ENCODE measurements around the gene GHRHR. TPM values are rescaled to one million over a fixed set of nuclear protein-coding genes. Genes with fewer than 3 reads are reported as not detected.

The GHRHR gene
- total and polyA plus RNA-seq, 2 of the 4 experiments (the other 2 are of a cell fraction) = not detected

GRCh38 chr7:31007634-31008033 lies 43.9 kb downstream of the GHRHR start:
- Histone ChIP-seq H4K5ac (ENCODE audit: low read depth, low read length) (no peak overlapping the region), H3K4me2 (ENCODE audit: low read depth, low read length) (no peak overlapping the region)
- no peak for ATAC-seq (ENCODE audit: low read depth)

More at GRCh38 chr7:31007634-31008033, 43.9 kb downstream of the GHRHR start:
- TF ChIP-seq CEBPB (IDR thresholded peaks at IDR 0.05; ENCODE audit: low read depth, low read length) (no peak), USF2 (IDR thresholded peaks at IDR 0.05; ENCODE audit: low read depth, low read length) (no peak), BHLHE40 (IDR thresholded peaks at IDR 0.05; ENCODE audit: low read depth, low read length) (no peak), FOS (IDR thresholded peaks at IDR 0.05; ENCODE audit: low read depth, low read length) (no peak), RAD21 (IDR thresholded peaks at IDR 0.05; ENCODE audit: low read length) (no peak), POLR2A (IDR thresholded peaks at IDR 0.05; ENCODE audit: low read depth, low read length) (no peak), CHD1 (IDR thresholded peaks at IDR 0.05; ENCODE audit: low read depth, low read length) (no peak)
- H2BK15ac ChIP-seq (ENCODE audit: low read depth, low read length) = no peak overlapping the region
- H3K27me3 ChIP-seq (ENCODE audit: control insufficient read depth, insufficient read depth, low read length) = peaks cover 19% of the 10 kb centered on the region
- DNase-seq = no peak
- H3K9ac ChIP-seq (ENCODE audit: low read depth, low read length) = no peak overlapping the region
- H3K4me1 ChIP-seq (ENCODE audit: control insufficient read depth, insufficient read depth, low read length) = no peaks in the 10 kb centered on the region
- BruUV-seq (replicated peaks) = no TSS peak
- H4K91ac ChIP-seq (ENCODE audit: insufficient read depth, low read depth, low read length) = no peak overlapping the region
- H3K56ac ChIP-seq (ENCODE audit: extremely low read depth, insufficient read depth, low read length) = no peak overlapping the region
- H2AK9ac ChIP-seq (replicated peaks; ENCODE audit: low read depth, low read length, poor library complexity) = no peak overlapping the region
- intact Hi-C loops (cut with micrococcal nuclease) (no loop called here), in situ Hi-C loops (cut with MboI; ENCODE audit: low sequenced_read_pairs) (no loop called here), dilution Hi-C loops (cut with HindIII; ENCODE audit: low sequenced_read_pairs, unreplicated experiment) (no loop called here)
- H4K20me1 ChIP-seq (ENCODE audit: insufficient read depth, low read length) = no peaks in the 10 kb centered on the region
- no peak overlapping the region for H2AFZ ChIP-seq (replicated peaks; ENCODE audit: low read length, poor library complexity)
- no peak overlapping the region for H2BK120ac ChIP-seq (ENCODE audit: low read depth, low read length)
- 17% methylated on average over 1 of the region's 5 CpGs; no CpG with 5 or more reads in 1 of the 2 experiments for WGBS, 2 experiments (ENCODE audit: extremely low coverage in 2 of 2, insufficient read length in 1 of 2)
- no peak overlapping the region for H3K23ac ChIP-seq (ENCODE audit: low read depth, low read length)
- no peak overlapping the region for H2BK5ac ChIP-seq (ENCODE audit: low read depth, low read length, poor library complexity, severe bottlenecking)
- no peaks in the 10 kb centered on the region for H3K9me3 ChIP-seq (ENCODE audit: control insufficient read depth, insufficient read depth, low read length)
- H3K4ac ChIP-seq (ENCODE audit: low read depth, low read length) = no peak overlapping the region
- no peaks in the 10 kb centered on the region for H3K79me1 ChIP-seq (ENCODE audit: low read depth in 1 of 2, low read length in 2 of 2)
- H3K4me3 ChIP-seq (ENCODE audit: insufficient read depth, low read depth, low read length) = no peak overlapping the region
- no peak overlapping the region for H2AK5ac ChIP-seq (ENCODE audit: low read depth, low read length)
- ChIA-PET POLR2A (ENCODE audit: unreplicated experiment) (no interaction called here), CTCF (no interaction called here)
- H4K8ac ChIP-seq (ENCODE audit: low read depth in 2 of 2, low read length in 2 of 2) = no peak overlapping the region
- H3K27ac ChIP-seq (ENCODE audit: insufficient read depth, low read length) = no peak overlapping the region
- H3K18ac ChIP-seq (ENCODE audit: low read depth, low read length) = no peak overlapping the region
- no peak overlapping the region for H2BK20ac ChIP-seq (ENCODE audit: low read depth, low read length)
- H3K14ac ChIP-seq (replicated peaks; ENCODE audit: low read depth, low read length) = no peak overlapping the region
- no peaks in the 10 kb centered on the region for H3K9me1 ChIP-seq (ENCODE audit: insufficient read depth, low read length)
- no peaks in the 10 kb centered on the region for H3K36me3 ChIP-seq (ENCODE audit: control insufficient read depth, insufficient read depth, low read length)
